Measurements from ENCODE around the gene CMSS1. TPM values are rescaled to one million over a fixed set of nuclear protein-coding genes. Genes with fewer than 3 reads are reported as not detected.
A peak's percentile ranks its signal among the peaks of the same experiment; 100 is the strongest.

Gene CMSS1
- total RNA-seq = 10 to 100 TPM in 3 of 4 donors, 1 to 10 TPM in 1; 1.8 to 41.2 (median 17.0) TPM

GRCh38 chr3:99817437-99818240, at the start of gene CMSS1:
CMSS1 (plus strand) TSS chr3:99817862.
- intact Hi-C loops (cut with DNase I; ENCODE audit: low total_unique reads) = no loop called here
- peak; percentile 93 to 94 for DNase-seq
- no peaks in the 10 kb centered on the region for H3K36me3 ChIP-seq
- no peaks in the 10 kb centered on the region for H3K27me3 ChIP-seq
- no peaks in the 10 kb centered on the region for H3K9me3 ChIP-seq
- TF ChIP-seq CTCF (IDR thresholded peaks at IDR 0.05) (peak in 3 of 4 experiments; percentile 12 to 40 (median 38)), POLR2A (IDR thresholded peaks at IDR 0.05) (peak; percentile 65 to 73)
- peak within 1 kb of the TSS; percentile 87 to 93 for H3K27ac ChIP-seq
- peaks cover 0 to 4% of the 10 kb centered on the region in 2 donors for H3K4me1 ChIP-seq
- H3K4me3 ChIP-seq = peak within 1 kb of the TSS; percentile 45 to 83

GRCh38 chr3:99768126-99768525, 49.5 kb upstream of the CMSS1 start:
- intact Hi-C loops (cut with DNase I; ENCODE audit: low total_unique reads) = no loop called here
- no peak for TF ChIP-seq CTCF (IDR thresholded peaks at IDR 0.05)
- TF ChIP-seq POLR2A (IDR thresholded peaks at IDR 0.05) = no peak

GRCh38 chr3:99768808-99769501, 48.7 kb upstream of the CMSS1 start:
- DNase-seq = no peak
- Histone ChIP-seq H3K4me1 (no peaks in the 10 kb centered on the region), H3K27ac (no peak overlapping the region), H3K27me3 (no peaks in the 10 kb centered on the region), H3K36me3 (no peaks in the 10 kb centered on the region), H3K9me3 (no peaks in the 10 kb centered on the region), H3K4me3 (no peak overlapping the region)
- no peak for TF ChIP-seq CTCF (IDR thresholded peaks at IDR 0.05)
- no peak for TF ChIP-seq POLR2A (IDR thresholded peaks at IDR 0.05)
- intact Hi-C loops (cut with DNase I; ENCODE audit: low total_unique reads) = no loop called here

More at GRCh38 chr3:99768126-99768525, 49.5 kb upstream of the CMSS1 start:
- Histone ChIP-seq H3K4me1 (no peaks in the 10 kb centered on the region), H3K27ac (no peak overlapping the region), H3K4me3 (no peak overlapping the region), H3K36me3 (no peaks in the 10 kb centered on the region), H3K9me3 (no peaks in the 10 kb centered on the region), H3K27me3 (no peaks in the 10 kb centered on the region)
- no peak for DNase-seq

GRCh38 chr3:99772171-99772570, 45.5 kb upstream of the CMSS1 start:
- Histone ChIP-seq H3K4me1 (no peaks in the 10 kb centered on the region), H3K9me3 (no peaks in the 10 kb centered on the region), H3K27me3 (no peaks in the 10 kb centered on the region), H3K27ac (no peak overlapping the region), H3K4me3 (no peak overlapping the region), H3K36me3 (no peaks in the 10 kb centered on the region)
- no peak for DNase-seq
- no peak for TF ChIP-seq POLR2A (IDR thresholded peaks at IDR 0.05)
- no peak for TF ChIP-seq CTCF (IDR thresholded peaks at IDR 0.05)
- intact Hi-C loops (cut with DNase I; ENCODE audit: low total_unique reads) = no loop called here

GRCh38 chr3:99772671-99773070, 45.0 kb upstream of the CMSS1 start:
- DNase-seq = no peak
- Histone ChIP-seq H3K27me3 (no peaks in the 10 kb centered on the region), H3K9me3 (no peaks in the 10 kb centered on the region), H3K4me3 (no peak overlapping the region), H3K4me1 (no peaks in the 10 kb centered on the region), H3K36me3 (no peaks in the 10 kb centered on the region), H3K27ac (no peak overlapping the region)
- intact Hi-C loops (cut with DNase I; ENCODE audit: low total_unique reads) = no loop called here
- TF ChIP-seq CTCF (IDR thresholded peaks at IDR 0.05) = no peak
- TF ChIP-seq POLR2A (IDR thresholded peaks at IDR 0.05) = no peak

Measured in uterus (tissue), 4 donors.